DND-41 (cell line): ENCODE measurements around the gene MKX.

Source experiments
- ATAC-seq: fragments of 200-7000 bp; cut with Tn5 transposase; 3 replicates; pipeline ENCODE4 v1.9.1; 2021; ENCODE audit warnings: low read depth; ENCODE audit not compliant: insufficient read depth
- DNase-seq: peaks from one replicate; pipeline ENCODE4 v3.0.0-alpha.2; 2020
- H2AFZ ChIP-seq: 2 replicates; pipeline ENCODE4 v1.6.0; 2012; ENCODE audit warnings: low read depth, low read length
- H3K27ac ChIP-seq: 2 replicates; pipeline ENCODE4 v1.5.1; 2012; ENCODE audit warnings: low read length, inconsistent platforms
- H3K27me3 ChIP-seq: fragments of 200-600 bp; sonication (generic); 2 replicates; pipeline ENCODE4 v1.6.0; 2012; ENCODE audit warnings: low read length, mild to moderate bottlenecking, inconsistent platforms; ENCODE audit not compliant: insufficient read depth, poor library complexity
- H3K36me3 ChIP-seq: 2 replicates; pipeline ENCODE4 v1.5.1; 2012; ENCODE audit warnings: low read length, inconsistent platforms; ENCODE audit not compliant: insufficient read depth
- H3K4me1 ChIP-seq: 2 replicates; pipeline ENCODE4 v1.5.1; 2012; ENCODE audit warnings: mild to moderate bottlenecking, low read length; ENCODE audit not compliant: insufficient read depth
- H3K4me2 ChIP-seq: 2 replicates; pipeline ENCODE4 v1.6.0; 2012; ENCODE audit warnings: mild to moderate bottlenecking, moderate library complexity, low read length, inconsistent platforms; ENCODE audit not compliant: insufficient read depth
- H3K4me3 ChIP-seq, 2 experiments: fragments of 200-600 bp in 1 of 2; shearing (Covaris generic) in 1 of 2; 2 replicates each; pipeline ENCODE4 v1.5.1; 2012 to 2016; ENCODE audit warnings: inconsistent platforms in 2 of 2, low read length in 2 of 2, mild to moderate bottlenecking in 2 of 2, low read depth in 1 of 2, moderate library complexity in 1 of 2
- H3K79me2 ChIP-seq: 2 replicates; pipeline ENCODE4 v1.6.0; 2012; ENCODE audit warnings: low read length, inconsistent platforms; ENCODE audit not compliant: insufficient read depth
- H3K9ac ChIP-seq: 2 replicates; pipeline ENCODE4 v1.6.0; 2012; ENCODE audit warnings: low read depth, mild to moderate bottlenecking, inconsistent platforms, low read length, moderate library complexity
- H3K9me3 ChIP-seq: 2 replicates; pipeline ENCODE4 v1.5.1; 2012; ENCODE audit warnings: low read length, moderate library complexity, mild to moderate bottlenecking, inconsistent platforms; ENCODE audit not compliant: insufficient read depth, severe bottlenecking
- H4K20me1 ChIP-seq: 2 replicates; pipeline ENCODE4 v1.6.0; 2012; ENCODE audit warnings: low read length; ENCODE audit not compliant: insufficient read depth
- CTCF ChIP-seq: IDR thresholded peaks from 2 replicates; pipeline ENCODE4 v1.5.1; 2012; ENCODE audit warnings: borderline replicate concordance, low read length, moderate library complexity, mild to moderate bottlenecking; ENCODE audit not compliant: poor library complexity, severe bottlenecking; ENCODE audit errors: extremely low read depth
- EZH2 ChIP-seq: IDR thresholded peaks from 3 replicates; pipeline ENCODE4 v1.6.1; 2012; ENCODE audit warnings: borderline replicate concordance, low read depth, mild to moderate bottlenecking, moderate library complexity, low read length, inconsistent platforms; ENCODE audit not compliant: severe bottlenecking

Gene MKX

GRCh38 chr10:27643301-27643700, 102.3 kb downstream of the MKX start:
- no peaks in the 10 kb centered on the region for H3K36me3 ChIP-seq
- no peak for DNase-seq
- peaks cover 3% of the 10 kb centered on the region for H3K27me3 ChIP-seq
- H2AFZ ChIP-seq: no peak overlapping the region
- no peak overlapping the region for H3K27ac ChIP-seq
- no peaks in the 10 kb centered on the region for H3K4me1 ChIP-seq
- H4K20me1 ChIP-seq: no peaks in the 10 kb centered on the region
- H3K79me2 ChIP-seq: no peaks in the 10 kb centered on the region
- no peak overlapping the region for H3K4me2 ChIP-seq
- TF ChIP-seq CTCF: no peak
- H3K9ac ChIP-seq: no peak overlapping the region
- H3K9me3 ChIP-seq: no peaks in the 10 kb centered on the region
- H3K4me3 ChIP-seq: no peak overlapping the region
- no peak for ATAC-seq

GRCh38 chr10:27642023-27642589, 103.5 kb downstream of the MKX start:
- H3K27ac ChIP-seq: no peak overlapping the region
- ATAC-seq (no peak), DNase-seq (no peak)
- no peaks in the 10 kb centered on the region for H3K4me1 ChIP-seq
- no peak overlapping the region for H3K4me2 ChIP-seq
- no peaks in the 10 kb centered on the region for H3K36me3 ChIP-seq
- no peaks in the 10 kb centered on the region for H3K9me3 ChIP-seq
- peaks cover 3% of the 10 kb centered on the region for H3K27me3 ChIP-seq
- H4K20me1 ChIP-seq: no peaks in the 10 kb centered on the region
- H3K9ac ChIP-seq: no peak overlapping the region
- no peaks in the 10 kb centered on the region for H3K79me2 ChIP-seq
- TF ChIP-seq EZH2 (no peak), CTCF (no peak)
- H2AFZ ChIP-seq: no peak overlapping the region
- no peak overlapping the region for H3K4me3 ChIP-seq

- ATAC-seq (no peak), DNase-seq (no peak)
- H2AFZ ChIP-seq: no peak overlapping the region
- H3K4me3 ChIP-seq: no peak overlapping the region
- no peak for TF ChIP-seq EZH2
- TF ChIP-seq CTCF: no peak
- no peak overlapping the region for H3K4me2 ChIP-seq
- no peaks in the 10 kb centered on the region for H3K79me2 ChIP-seq
- H3K4me1 ChIP-seq: no peaks in the 10 kb centered on the region
- no peaks in the 10 kb centered on the region for H4K20me1 ChIP-seq
- H3K9me3 ChIP-seq: no peaks in the 10 kb centered on the region
- H3K9ac ChIP-seq: no peak overlapping the region
- H3K27me3 ChIP-seq: peaks cover 2% of the 10 kb centered on the region
- no peaks in the 10 kb centered on the region for H3K36me3 ChIP-seq
- H3K27ac ChIP-seq: no peak overlapping the region
These were observed 107.4 kb downstream of the MKX start for GRCh38 chr10:27638071-27638750.
